GM12891 (cell line): ENCODE results near the gene ZFPM1.

ENCODE experiments used
- PAX5 ChIP-seq: IDR thresholded peaks from 2 replicates; pipeline ENCODE4 v1.6.1; 2011; ENCODE audit warnings: low read length, moderate library complexity, mild to moderate bottlenecking; ENCODE audit not compliant: insufficient read depth, severe bottlenecking
- POLR2A ChIP-seq: IDR thresholded peaks from 2 replicates; pipeline ENCODE4 v1.6.1; 2011; ENCODE audit warnings: low read depth, low read length, control low read depth
- POLR2AphosphoS5 ChIP-seq: IDR thresholded peaks from 2 replicates; pipeline ENCODE4 v1.6.1; 2011; ENCODE audit warnings: low read depth, low read length, control low read depth
- POU2F2 ChIP-seq: IDR thresholded peaks from 2 replicates; pipeline ENCODE4 v1.6.1; 2011; ENCODE audit warnings: low read depth, mild to moderate bottlenecking, control low read depth, low read length, moderate library complexity
- SPI1 ChIP-seq: IDR thresholded peaks from 2 replicates; pipeline ENCODE4 v1.6.1; 2011; ENCODE audit warnings: low read depth, low read length, control low read depth
- TAF1 ChIP-seq: IDR thresholded peaks from 2 replicates; pipeline ENCODE4 v1.6.1; 2011; ENCODE audit warnings: low read depth, low read length, control low read depth

DNA sequence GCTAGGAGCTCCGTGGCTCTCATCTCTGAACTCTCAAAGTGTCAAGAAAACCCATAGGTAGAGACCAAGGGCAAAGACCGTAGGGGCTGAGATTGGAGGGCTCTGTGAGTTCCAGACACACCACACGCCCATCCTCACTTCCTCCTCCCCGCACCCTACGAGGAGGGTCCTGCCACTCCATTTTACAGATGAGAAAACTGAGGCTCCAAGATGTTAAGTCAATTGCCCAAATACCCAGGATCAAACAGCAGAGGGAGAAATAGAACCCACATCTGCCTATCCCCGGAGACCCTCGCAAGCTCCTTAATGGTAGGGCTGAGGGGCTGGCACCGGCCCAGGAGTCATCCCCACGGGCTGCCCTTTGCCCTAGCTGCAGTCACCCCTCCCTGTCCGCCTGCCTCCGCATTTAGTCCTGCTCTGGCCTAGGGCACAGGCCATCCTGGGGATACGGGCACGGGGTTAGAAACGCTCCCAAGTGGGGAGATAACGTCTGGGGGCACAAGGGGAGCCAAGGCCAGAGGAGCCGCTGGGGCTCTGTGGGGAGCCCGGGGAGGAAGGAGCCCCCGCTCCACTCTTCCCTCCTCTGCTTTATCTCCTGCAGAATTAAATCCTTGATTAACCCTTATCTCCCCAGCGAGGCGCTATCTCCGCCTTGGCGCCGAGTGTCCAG is 63.0 kb downstream of the ZFPM1 start:
- no peak for TF ChIP-seq TAF1
- TF ChIP-seq POLR2AphosphoS5 = no peak
- no peak for TF ChIP-seq POLR2A
- TF ChIP-seq POU2F2 = no peak
- no peak for TF ChIP-seq SPI1
- TF ChIP-seq PAX5 = no peak
